Liver (tissue), 9 donors: ENCODE data around the gene EPHB2. TPM values are rescaled to one million over a fixed set of nuclear protein-coding genes. Genes with fewer than 3 reads are reported as not detected.

ENCODE experiments used
- DNase-seq: peaks from one replicate; pipeline ENCODE4 v3.0.0-alpha.2; 2017; ENCODE audit warnings: low spot score
- H3K27ac ChIP-seq, 2 donors: one replicate each; pipeline ENCODE4 v1.7.0; 2013; ENCODE audit warnings: inconsistent platforms in 2 of 2, low read length in 2 of 2, control low read depth in 1 of 2, low read depth in 1 of 2, mild to moderate bottlenecking in 1 of 2
- H3K27me3 ChIP-seq, 4 donors: one replicate each; pipeline versions ENCODE4 v1.6.1 to v1.7.0; 2013; ENCODE audit warnings: low read length in 3 of 4, inconsistent platforms in 1 of 4, mild to moderate bottlenecking in 1 of 4, moderate library complexity in 1 of 4; ENCODE audit not compliant: control insufficient read depth in 4 of 4, insufficient read depth in 4 of 4
- H3K36me3 ChIP-seq, 4 donors: one replicate each; pipeline versions ENCODE4 v1.6.1 to v1.7.0; 2013; ENCODE audit warnings: low read length in 3 of 4, mild to moderate bottlenecking in 3 of 4, low read depth in 1 of 4, moderate library complexity in 1 of 4; ENCODE audit not compliant: control insufficient read depth in 4 of 4, insufficient read depth in 3 of 4
- H3K4me1 ChIP-seq, 4 donors: one replicate each; pipeline versions ENCODE4 v1.6.1 to v1.7.0; 2013; ENCODE audit warnings: low read length in 3 of 4, mild to moderate bottlenecking in 3 of 4, moderate library complexity in 1 of 4; ENCODE audit not compliant: control insufficient read depth in 4 of 4, insufficient read depth in 4 of 4
- H3K4me3 ChIP-seq, 3 donors: one replicate each; pipeline versions ENCODE4 v1.6.1 to v1.7.0; 2013; ENCODE audit warnings: low read length in 3 of 3, control low read depth in 1 of 3, low read depth in 1 of 3, mild to moderate bottlenecking in 1 of 3
- H3K9ac ChIP-seq, 2 donors: one replicate each; pipeline ENCODE4 v1.7.0; 2013; ENCODE audit warnings: low read length in 2 of 2, mild to moderate bottlenecking in 2 of 2, moderate library complexity in 2 of 2, control low read depth in 1 of 2, low read depth in 1 of 2
- H3K9me3 ChIP-seq, 4 donors: one replicate each; pipeline versions ENCODE4 v1.6.1 to v1.7.0; 2013; ENCODE audit warnings: low read length in 3 of 4; ENCODE audit not compliant: control insufficient read depth in 4 of 4
- EGR1 ChIP-seq, 2 donors: IDR thresholded peaks; 2 replicates each; pipeline ENCODE4 v1.6.1; 2016 to 2018; ENCODE audit warnings: antibody characterized with exemption in 2 of 2, low read depth in 2 of 2
- FOXA2 ChIP-seq: IDR thresholded peaks from 2 replicates; pipeline ENCODE4 v1.6.1; 2016; ENCODE audit warnings: antibody characterized with exemption
- GABPA ChIP-seq, 2 donors: IDR thresholded peaks in 1 of 2; conservative IDR thresholded peaks in 1 of 2; 2 replicates each; pipeline ENCODE4 v1.6.1; 2016; ENCODE audit warnings: antibody characterized with exemption in 2 of 2, mild to moderate bottlenecking in 1 of 2, moderate library complexity in 1 of 2
- HNF4A ChIP-seq, 2 donors: conservative IDR thresholded peaks; 2 replicates each; pipeline ENCODE4 v1.6.1; 2016; ENCODE audit warnings: antibody characterized with exemption in 2 of 2, mild to moderate bottlenecking in 2 of 2
- HNF4G ChIP-seq: IDR thresholded peaks from 2 replicates; pipeline ENCODE4 v1.6.1; 2016; ENCODE audit warnings: antibody characterized with exemption
- JUND ChIP-seq, 2 donors: IDR thresholded peaks; 2 replicates each; pipeline ENCODE4 v1.6.1; 2016; ENCODE audit warnings: antibody characterized with exemption in 2 of 2
- NR2F2 ChIP-seq: IDR thresholded peaks from 2 replicates; pipeline ENCODE4 v1.6.1; 2016; ENCODE audit warnings: antibody characterized with exemption
- RAD21 ChIP-seq, 2 donors: IDR thresholded peaks; 2 replicates each; pipeline ENCODE4 v1.6.1; 2016; ENCODE audit warnings: antibody characterized with exemption in 2 of 2, mild to moderate bottlenecking in 2 of 2
- RXRA ChIP-seq, 2 donors: IDR thresholded peaks; 2 replicates each; pipeline ENCODE4 v1.6.1; 2017 to 2018; ENCODE audit warnings: antibody characterized with exemption in 2 of 2, mild to moderate bottlenecking in 1 of 2
- SP1 ChIP-seq: IDR thresholded peaks from 2 replicates; pipeline ENCODE4 v1.6.1; 2018; ENCODE audit warnings: antibody characterized with exemption, mild to moderate bottlenecking
- TAF1 ChIP-seq: conservative IDR thresholded peaks from 2 replicates; pipeline ENCODE4 v1.6.1; 2016; ENCODE audit warnings: antibody characterized with exemption, mild to moderate bottlenecking
- YY1 ChIP-seq: IDR thresholded peaks from 2 replicates; pipeline ENCODE4 v1.6.1; 2016; ENCODE audit warnings: antibody characterized with exemption, mild to moderate bottlenecking
- WGBS: extraction: QIAGEN DNeasy Blood & Tissue Kit; methylation state at CpG from one replicate; pipeline ENCODE4 v1.1.7; 2013; 5-methylcytosine and 5-hydroxymethylcytosine counted together
- polyA plus RNA-seq, 2 donors: library from polyadenylated mRNA; stranded (reverse) in 1 of 2; unstranded in 1 of 2; fragments of 200-250 nt in 1 of 2; fragments of >200 nt in 1 of 2; fragmentation: Nextera tagmentation in 1 of 2; extraction: Ambion mirVana in 1 of 2; gene quantifications; one replicate each; pipeline versions ENCODE4 v1.2.1 to v1.2.3, GENCODE V29; 2013 to 2015
- total RNA-seq, 2 donors: library from RNA; depleted of rRNA; stranded (reverse); fragments of >200 nt; gene quantifications; one replicate each; pipeline ENCODE4 v1.2.3, GENCODE V29; 2014
- TF ChIP-seq, protein P1 (sequence below): IDR thresholded peaks from 2 replicates; pipeline ENCODE4 v1.6.1; 2016; ENCODE audit warnings: antibody characterized with exemption, mild to moderate bottlenecking
- TF ChIP-seq, protein P2 (sequence below): fragments of 150-350 bp; IDR thresholded peaks from 2 replicates; pipeline ENCODE4 v1.5.1; 2017; ENCODE audit warnings: improper control_type of control experiment, low read depth, low read length; ENCODE audit not compliant: missing input control
- TF ChIP-seq, protein P3 (sequence below): IDR thresholded peaks from 2 replicates; pipeline ENCODE4 v1.6.1; 2016; ENCODE audit warnings: antibody characterized with exemption
- TF ChIP-seq, protein P4 (sequence below): IDR thresholded peaks from 2 replicates; pipeline ENCODE4 v1.6.1; 2016; ENCODE audit warnings: antibody characterized with exemption
- TF ChIP-seq, protein P5 (sequence below): IDR thresholded peaks from 2 replicates; pipeline ENCODE4 v1.6.1; 2016; ENCODE audit warnings: antibody characterized with exemption
- donor health status: healthy.
- donor health status: healthy.
- donor health status: healthy.
- donor health status: healthy.
- donor health status: healthy.

EPHB2 gene
- total and polyA plus RNA-seq, 4 donors = 0.07 to 1.0 (median 0.38) TPM

DNA sequence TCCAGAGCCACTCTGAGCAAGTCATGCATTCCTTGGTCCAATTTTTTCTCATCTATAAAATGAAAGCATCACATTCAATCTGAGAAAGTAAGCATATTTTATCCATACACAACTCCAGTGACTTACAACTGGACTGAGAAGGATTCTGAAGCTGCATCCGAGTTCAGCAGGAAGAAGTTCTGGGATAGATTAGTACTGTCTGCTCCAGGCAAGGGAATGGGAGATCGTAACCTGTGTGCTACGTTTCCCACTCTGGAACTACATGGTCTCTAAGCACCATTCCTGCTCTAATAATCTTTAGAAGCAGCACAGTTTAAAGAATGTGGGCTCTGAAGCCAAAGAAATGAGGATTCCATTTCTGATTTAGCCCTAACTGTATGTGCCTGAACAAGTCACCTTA is 182.7 kb downstream of the EPHB2 start:
- DNase-seq = no peak
- H3K9ac ChIP-seq = no peak overlapping the region
- WGBS = 62% methylated on average over 3 of the region's 3 CpGs
- H3K27ac ChIP-seq = no peak overlapping the region
- H3K9me3 ChIP-seq = no peaks in the 10 kb centered on the region
- H3K27me3 ChIP-seq = no peaks in the 10 kb centered on the region
- H3K4me3 ChIP-seq = no peak overlapping the region
- H3K36me3 ChIP-seq = no peaks in the 10 kb centered on the region
- TF ChIP-seq, protein P1, sequence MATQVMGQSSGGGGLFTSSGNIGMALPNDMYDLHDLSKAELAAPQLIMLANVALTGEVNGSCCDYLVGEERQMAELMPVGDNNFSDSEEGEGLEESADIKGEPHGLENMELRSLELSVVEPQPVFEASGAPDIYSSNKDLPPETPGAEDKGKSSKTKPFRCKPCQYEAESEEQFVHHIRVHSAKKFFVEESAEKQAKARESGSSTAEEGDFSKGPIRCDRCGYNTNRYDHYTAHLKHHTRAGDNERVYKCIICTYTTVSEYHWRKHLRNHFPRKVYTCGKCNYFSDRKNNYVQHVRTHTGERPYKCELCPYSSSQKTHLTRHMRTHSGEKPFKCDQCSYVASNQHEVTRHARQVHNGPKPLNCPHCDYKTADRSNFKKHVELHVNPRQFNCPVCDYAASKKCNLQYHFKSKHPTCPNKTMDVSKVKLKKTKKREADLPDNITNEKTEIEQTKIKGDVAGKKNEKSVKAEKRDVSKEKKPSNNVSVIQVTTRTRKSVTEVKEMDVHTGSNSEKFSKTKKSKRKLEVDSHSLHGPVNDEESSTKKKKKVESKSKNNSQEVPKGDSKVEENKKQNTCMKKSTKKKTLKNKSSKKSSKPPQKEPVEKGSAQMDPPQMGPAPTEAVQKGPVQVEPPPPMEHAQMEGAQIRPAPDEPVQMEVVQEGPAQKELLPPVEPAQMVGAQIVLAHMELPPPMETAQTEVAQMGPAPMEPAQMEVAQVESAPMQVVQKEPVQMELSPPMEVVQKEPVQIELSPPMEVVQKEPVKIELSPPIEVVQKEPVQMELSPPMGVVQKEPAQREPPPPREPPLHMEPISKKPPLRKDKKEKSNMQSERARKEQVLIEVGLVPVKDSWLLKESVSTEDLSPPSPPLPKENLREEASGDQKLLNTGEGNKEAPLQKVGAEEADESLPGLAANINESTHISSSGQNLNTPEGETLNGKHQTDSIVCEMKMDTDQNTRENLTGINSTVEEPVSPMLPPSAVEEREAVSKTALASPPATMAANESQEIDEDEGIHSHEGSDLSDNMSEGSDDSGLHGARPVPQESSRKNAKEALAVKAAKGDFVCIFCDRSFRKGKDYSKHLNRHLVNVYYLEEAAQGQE = no peak
- TF ChIP-seq EGR1 (IDR thresholded peaks at IDR 0.05; ENCODE audit: low read depth in 2 of 2) (no peak), RAD21 (IDR thresholded peaks at IDR 0.05) (no peak), HNF4A (conservative IDR thresholded peaks at IDR 0.05) (no peak), SP1 (no peak), FOXA2 (no peak), HNF4G (no peak), NR2F2 (no peak), RXRA (IDR thresholded peaks at IDR 0.05) (no peak), GABPA (IDR thresholded peaks at IDR 0.05 in 1 of 2, conservative IDR thresholded peaks at IDR 0.05 in 1 of 2) (no peak)
- TF ChIP-seq, protein P2, sequence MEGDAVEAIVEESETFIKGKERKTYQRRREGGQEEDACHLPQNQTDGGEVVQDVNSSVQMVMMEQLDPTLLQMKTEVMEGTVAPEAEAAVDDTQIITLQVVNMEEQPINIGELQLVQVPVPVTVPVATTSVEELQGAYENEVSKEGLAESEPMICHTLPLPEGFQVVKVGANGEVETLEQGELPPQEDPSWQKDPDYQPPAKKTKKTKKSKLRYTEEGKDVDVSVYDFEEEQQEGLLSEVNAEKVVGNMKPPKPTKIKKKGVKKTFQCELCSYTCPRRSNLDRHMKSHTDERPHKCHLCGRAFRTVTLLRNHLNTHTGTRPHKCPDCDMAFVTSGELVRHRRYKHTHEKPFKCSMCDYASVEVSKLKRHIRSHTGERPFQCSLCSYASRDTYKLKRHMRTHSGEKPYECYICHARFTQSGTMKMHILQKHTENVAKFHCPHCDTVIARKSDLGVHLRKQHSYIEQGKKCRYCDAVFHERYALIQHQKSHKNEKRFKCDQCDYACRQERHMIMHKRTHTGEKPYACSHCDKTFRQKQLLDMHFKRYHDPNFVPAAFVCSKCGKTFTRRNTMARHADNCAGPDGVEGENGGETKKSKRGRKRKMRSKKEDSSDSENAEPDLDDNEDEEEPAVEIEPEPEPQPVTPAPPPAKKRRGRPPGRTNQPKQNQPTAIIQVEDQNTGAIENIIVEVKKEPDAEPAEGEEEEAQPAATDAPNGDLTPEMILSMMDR = no peak
- no peaks in the 10 kb centered on the region for H3K4me1 ChIP-seq

DNA sequence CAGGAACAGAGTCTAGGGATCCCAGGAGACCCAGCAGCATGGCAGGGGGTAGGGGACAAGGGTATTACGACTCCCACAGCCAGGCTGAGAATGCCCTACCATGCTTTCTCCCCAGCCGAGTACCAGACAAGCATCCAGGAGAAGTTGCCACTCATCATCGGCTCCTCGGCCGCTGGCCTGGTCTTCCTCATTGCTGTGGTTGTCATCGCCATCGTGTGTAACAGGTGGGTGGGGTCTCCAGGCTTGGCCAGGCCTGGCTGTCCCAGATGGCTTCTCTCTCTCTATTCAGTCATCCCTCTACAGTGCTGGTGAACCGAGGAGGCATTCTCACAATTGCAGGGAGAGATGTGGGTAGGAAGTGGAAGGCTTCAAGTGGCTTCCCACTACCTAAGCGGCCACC is 184.7 kb downstream of the EPHB2 start:
- no peaks in the 10 kb centered on the region for H3K4me1 ChIP-seq
- no peaks in the 10 kb centered on the region for H3K36me3 ChIP-seq
- H3K4me3 ChIP-seq = no peak overlapping the region
- DNase-seq = no peak
- H3K27ac ChIP-seq = no peak overlapping the region
- H3K27me3 ChIP-seq = no peaks in the 10 kb centered on the region
- H3K9ac ChIP-seq = no peak overlapping the region
- H3K9me3 ChIP-seq = no peaks in the 10 kb centered on the region
- TF ChIP-seq GABPA (IDR thresholded peaks at IDR 0.05 in 1 of 2, conservative IDR thresholded peaks at IDR 0.05 in 1 of 2) (no peak), JUND (IDR thresholded peaks at IDR 0.05) (no peak), YY1 (no peak), TAF1 (no peak), RXRA (IDR thresholded peaks at IDR 0.05) (no peak), SP1 (no peak), HNF4A (conservative IDR thresholded peaks at IDR 0.05) (no peak), NR2F2 (no peak), RAD21 (IDR thresholded peaks at IDR 0.05) (no peak)
- TF ChIP-seq, protein P1 = no peak
- TF ChIP-seq, protein P3, sequence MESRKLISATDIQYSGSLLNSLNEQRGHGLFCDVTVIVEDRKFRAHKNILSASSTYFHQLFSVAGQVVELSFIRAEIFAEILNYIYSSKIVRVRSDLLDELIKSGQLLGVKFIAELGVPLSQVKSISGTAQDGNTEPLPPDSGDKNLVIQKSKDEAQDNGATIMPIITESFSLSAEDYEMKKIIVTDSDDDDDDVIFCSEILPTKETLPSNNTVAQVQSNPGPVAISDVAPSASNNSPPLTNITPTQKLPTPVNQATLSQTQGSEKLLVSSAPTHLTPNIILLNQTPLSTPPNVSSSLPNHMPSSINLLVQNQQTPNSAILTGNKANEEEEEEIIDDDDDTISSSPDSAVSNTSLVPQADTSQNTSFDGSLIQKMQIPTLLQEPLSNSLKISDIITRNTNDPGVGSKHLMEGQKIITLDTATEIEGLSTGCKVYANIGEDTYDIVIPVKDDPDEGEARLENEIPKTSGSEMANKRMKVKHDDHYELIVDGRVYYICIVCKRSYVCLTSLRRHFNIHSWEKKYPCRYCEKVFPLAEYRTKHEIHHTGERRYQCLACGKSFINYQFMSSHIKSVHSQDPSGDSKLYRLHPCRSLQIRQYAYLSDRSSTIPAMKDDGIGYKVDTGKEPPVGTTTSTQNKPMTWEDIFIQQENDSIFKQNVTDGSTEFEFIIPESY = no peak
- TF ChIP-seq, protein P2 = no peak
- TF ChIP-seq, protein P4, sequence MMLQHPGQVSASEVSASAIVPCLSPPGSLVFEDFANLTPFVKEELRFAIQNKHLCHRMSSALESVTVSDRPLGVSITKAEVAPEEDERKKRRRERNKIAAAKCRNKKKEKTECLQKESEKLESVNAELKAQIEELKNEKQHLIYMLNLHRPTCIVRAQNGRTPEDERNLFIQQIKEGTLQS = no peak
- TF ChIP-seq, protein P5, sequence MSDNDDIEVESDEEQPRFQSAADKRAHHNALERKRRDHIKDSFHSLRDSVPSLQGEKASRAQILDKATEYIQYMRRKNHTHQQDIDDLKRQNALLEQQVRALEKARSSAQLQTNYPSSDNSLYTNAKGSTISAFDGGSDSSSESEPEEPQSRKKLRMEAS = no peak
- WGBS = 87% methylated on average over 9 of the region's 9 CpGs
